ENCODE results near the gene ZG16.
A peak's percentile ranks its signal among the peaks of the same experiment; 100 is the strongest.

ZG16 gene

GRCh38 chr16:29811170-29811895, 33.3 kb downstream of the ZG16 start:
- Histone ChIP-seq H3K27me3 (ENCODE audit: insufficient read depth, low read length, poor library complexity) (no peaks in the 10 kb centered on the region), H3K4me1 (ENCODE audit: insufficient read depth, low read length) (peaks cover 69% of the 10 kb centered on the region), H3K9me3 (ENCODE audit: insufficient read depth, low read length, severe bottlenecking) (no peaks in the 10 kb centered on the region), H3K27ac (ENCODE audit: low read length) (peak overlapping the region; percentile 1; the same call in 1 of the 2 replicates), H3K4me2 (ENCODE audit: insufficient read depth, low read length) (peak overlapping the region; percentile 96; the same call in 1 of the 2 replicates), H3K9ac (ENCODE audit: low read depth, low read length) (no peak overlapping the region), H2AFZ (ENCODE audit: low read depth, low read length) (no peak overlapping the region), H4K20me1 (ENCODE audit: insufficient read depth, low read length) (peaks cover 36% of the 10 kb centered on the region), H3K79me2 (ENCODE audit: insufficient read depth, low read length) (peaks cover 52% of the 10 kb centered on the region), H3K36me3 (ENCODE audit: insufficient read depth, low read length) (peaks cover 40% of the 10 kb centered on the region), H3K4me3 (ENCODE audit: low read depth in 1 of 2, low read length in 2 of 2) (no peak overlapping the region; a peak in 1 of 4 replicates)
- ATAC-seq (ENCODE audit: insufficient read depth, low read depth) (peak; percentile 24), DNase-seq (peak; percentile 74)
- no peak for TF ChIP-seq EZH2 (IDR thresholded peaks at IDR 0.05; ENCODE audit: borderline replicate concordance, low read depth, low read length, severe bottlenecking)
- TF ChIP-seq, protein P1, sequence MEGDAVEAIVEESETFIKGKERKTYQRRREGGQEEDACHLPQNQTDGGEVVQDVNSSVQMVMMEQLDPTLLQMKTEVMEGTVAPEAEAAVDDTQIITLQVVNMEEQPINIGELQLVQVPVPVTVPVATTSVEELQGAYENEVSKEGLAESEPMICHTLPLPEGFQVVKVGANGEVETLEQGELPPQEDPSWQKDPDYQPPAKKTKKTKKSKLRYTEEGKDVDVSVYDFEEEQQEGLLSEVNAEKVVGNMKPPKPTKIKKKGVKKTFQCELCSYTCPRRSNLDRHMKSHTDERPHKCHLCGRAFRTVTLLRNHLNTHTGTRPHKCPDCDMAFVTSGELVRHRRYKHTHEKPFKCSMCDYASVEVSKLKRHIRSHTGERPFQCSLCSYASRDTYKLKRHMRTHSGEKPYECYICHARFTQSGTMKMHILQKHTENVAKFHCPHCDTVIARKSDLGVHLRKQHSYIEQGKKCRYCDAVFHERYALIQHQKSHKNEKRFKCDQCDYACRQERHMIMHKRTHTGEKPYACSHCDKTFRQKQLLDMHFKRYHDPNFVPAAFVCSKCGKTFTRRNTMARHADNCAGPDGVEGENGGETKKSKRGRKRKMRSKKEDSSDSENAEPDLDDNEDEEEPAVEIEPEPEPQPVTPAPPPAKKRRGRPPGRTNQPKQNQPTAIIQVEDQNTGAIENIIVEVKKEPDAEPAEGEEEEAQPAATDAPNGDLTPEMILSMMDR (IDR thresholded peaks at IDR 0.05; ENCODE audit: borderline replicate concordance, extremely low read depth, low read length, poor library complexity, severe bottlenecking): no peak

GRCh38 chr16:29811896-29812665, 34.0 kb downstream of the ZG16 start, which contains the start of gene PRRT2:
Gene PRRT2, plus strand, starts transcription at chr16:29812193. Its CDS starts 862 bp downstream, at chr16:29813055.
- peaks cover 38% of the 10 kb centered on the region for H3K36me3 ChIP-seq (ENCODE audit: insufficient read depth, low read length)
- peaks cover 36% of the 10 kb centered on the region for H4K20me1 ChIP-seq (ENCODE audit: insufficient read depth, low read length)
- H3K79me2 ChIP-seq (ENCODE audit: insufficient read depth, low read length): peaks cover 53% of the 10 kb centered on the region
- peak within 1 kb of the TSS; percentile 1; the same call in 1 of the 2 replicates for H3K27ac ChIP-seq (ENCODE audit: low read length)
- no peaks in the 10 kb centered on the region for H3K27me3 ChIP-seq (ENCODE audit: insufficient read depth, low read length, poor library complexity)
- H3K9me3 ChIP-seq (ENCODE audit: insufficient read depth, low read length, severe bottlenecking): no peaks in the 10 kb centered on the region
- no peak within 1 kb of the TSS for H3K9ac ChIP-seq (ENCODE audit: low read depth, low read length)
- no peak for ATAC-seq (ENCODE audit: insufficient read depth, low read depth)
- peak within 1 kb of the TSS; percentile 96; the same call in 1 of the 2 replicates for H3K4me2 ChIP-seq (ENCODE audit: insufficient read depth, low read length)
- peaks cover 73% of the 10 kb centered on the region for H3K4me1 ChIP-seq (ENCODE audit: insufficient read depth, low read length)
- peak; percentile 69 for DNase-seq
- no peak within 1 kb of the TSS; a peak in 1 of 4 replicates for H3K4me3 ChIP-seq (ENCODE audit: low read depth in 1 of 2, low read length in 2 of 2)
- no peak within 1 kb of the TSS for H2AFZ ChIP-seq (ENCODE audit: low read depth, low read length)
- TF ChIP-seq, protein P1 (IDR thresholded peaks at IDR 0.05; ENCODE audit: borderline replicate concordance, extremely low read depth, low read length, poor library complexity, severe bottlenecking): no peak
- no peak for TF ChIP-seq EZH2 (IDR thresholded peaks at IDR 0.05; ENCODE audit: borderline replicate concordance, low read depth, low read length, severe bottlenecking)

DNA sequence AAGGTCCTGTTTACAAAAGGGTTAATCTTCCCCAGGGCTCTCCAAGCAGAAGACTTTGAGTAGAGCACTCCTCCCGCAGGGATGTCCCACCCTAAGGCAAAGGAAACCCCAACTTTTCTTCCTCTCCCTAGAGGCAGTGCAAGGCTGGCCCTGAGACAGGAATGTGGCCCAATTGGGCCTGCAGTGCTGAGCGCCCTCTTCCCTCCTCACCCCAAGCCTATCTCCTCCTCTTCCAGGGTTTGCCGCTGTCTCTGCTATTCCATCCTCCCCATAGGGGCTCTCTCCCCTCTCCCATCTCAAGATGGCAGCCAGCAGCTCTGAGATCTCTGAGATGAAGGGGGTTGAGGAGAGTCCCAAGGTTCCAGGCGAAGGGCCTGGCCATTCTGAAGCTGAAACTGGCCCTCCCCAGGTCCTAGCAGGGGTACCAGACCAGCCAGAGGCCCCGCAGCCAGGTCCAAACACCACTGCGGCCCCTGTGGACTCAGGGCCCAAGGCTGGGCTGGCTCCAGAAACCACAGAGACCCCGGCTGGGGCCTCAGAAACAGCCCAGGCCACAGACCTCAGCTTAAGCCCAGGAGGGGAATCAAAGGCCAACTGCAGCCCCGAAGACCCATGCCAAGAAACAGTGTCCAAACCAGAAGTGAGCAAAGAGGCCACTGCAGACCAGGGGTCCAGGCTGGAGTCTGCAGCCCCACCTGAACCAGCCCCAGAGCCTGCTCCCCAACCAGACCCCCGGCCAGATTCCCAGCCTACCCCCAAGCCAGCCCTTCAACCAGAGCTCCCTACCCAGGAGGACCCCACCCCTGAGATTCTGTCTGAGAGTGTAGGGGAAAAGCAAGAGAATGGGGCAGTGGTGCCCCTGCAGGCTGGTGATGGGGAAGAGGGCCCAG, 34.9 kb downstream of the ZG16 start:
- no peak overlapping the region for H3K27ac ChIP-seq (ENCODE audit: low read length)
- peaks cover 53% of the 10 kb centered on the region for H3K79me2 ChIP-seq (ENCODE audit: insufficient read depth, low read length)
- TF ChIP-seq EZH2 (IDR thresholded peaks at IDR 0.05; ENCODE audit: borderline replicate concordance, low read depth, low read length, severe bottlenecking): no peak
- TF ChIP-seq, protein P1 (IDR thresholded peaks at IDR 0.05; ENCODE audit: borderline replicate concordance, extremely low read depth, low read length, poor library complexity, severe bottlenecking): no peak
- ATAC-seq (ENCODE audit: insufficient read depth, low read depth) (no peak), DNase-seq (no peak)
- peaks cover 31% of the 10 kb centered on the region for H3K36me3 ChIP-seq (ENCODE audit: insufficient read depth, low read length)
- H4K20me1 ChIP-seq (ENCODE audit: insufficient read depth, low read length): peaks cover 28% of the 10 kb centered on the region
- no peaks in the 10 kb centered on the region for H3K27me3 ChIP-seq (ENCODE audit: insufficient read depth, low read length, poor library complexity)
- no peaks in the 10 kb centered on the region for H3K9me3 ChIP-seq (ENCODE audit: insufficient read depth, low read length, severe bottlenecking)
- H3K4me2 ChIP-seq (ENCODE audit: insufficient read depth, low read length): no peak overlapping the region
- no peak overlapping the region for H2AFZ ChIP-seq (ENCODE audit: low read depth, low read length)
- peaks cover 76% of the 10 kb centered on the region for H3K4me1 ChIP-seq (ENCODE audit: insufficient read depth, low read length)
- peak overlapping the region; percentile 95; the same call in 1 of the 2 replicates for H3K9ac ChIP-seq (ENCODE audit: low read depth, low read length)
- no peak overlapping the region for H3K4me3 ChIP-seq (ENCODE audit: low read depth in 1 of 2, low read length in 2 of 2)

All from DND-41 (cell line).